Duodenal mucosa (tissue), 2 donors: ENCODE results near the gene CHRNA7.

ENCODE experiments used
- H3K27ac ChIP-seq: one replicate; pipeline ENCODE4 v1.7.0; 2013; ENCODE audit warnings: low read depth, low read length
- H3K27me3 ChIP-seq, 2 donors: one replicate each; pipeline ENCODE4 v1.7.0; 2013; ENCODE audit warnings: low read length in 2 of 2, control low read depth in 1 of 2; ENCODE audit not compliant: insufficient read depth in 2 of 2, control insufficient read depth in 1 of 2
- H3K36me3 ChIP-seq, 2 donors: one replicate each; pipeline ENCODE4 v1.7.0; 2013; ENCODE audit warnings: low read length in 2 of 2, control low read depth in 1 of 2; ENCODE audit not compliant: insufficient read depth in 2 of 2, control insufficient read depth in 1 of 2
- H3K4me1 ChIP-seq, 2 donors: one replicate each; pipeline ENCODE4 v1.7.0; 2013; ENCODE audit warnings: low read length in 2 of 2, control low read depth in 1 of 2; ENCODE audit not compliant: insufficient read depth in 2 of 2, control insufficient read depth in 1 of 2
- H3K4me3 ChIP-seq, 2 donors: one replicate each; pipeline ENCODE4 v1.7.0; 2013; ENCODE audit warnings: low read length in 2 of 2, low read depth in 1 of 2
- H3K9ac ChIP-seq, 2 donors: one replicate each; pipeline ENCODE4 v1.7.0; 2013; ENCODE audit warnings: low read length in 2 of 2, low read depth in 1 of 2
- H3K9me3 ChIP-seq, 2 donors: one replicate each; pipeline ENCODE4 v1.7.0; 2013; ENCODE audit warnings: low read length in 2 of 2, control low read depth in 1 of 2; ENCODE audit not compliant: control insufficient read depth in 1 of 2

Gene CHRNA7

GRCh38 chr15:32104061-32104995, 74.0 kb downstream of the CHRNA7 start:
- Histone ChIP-seq H3K4me1 (peaks cover 7 to 10% of the 10 kb centered on the region in 2 donors), H3K4me3 (no peak overlapping the region), H3K36me3 (peaks cover 0 to 5% of the 10 kb centered on the region in 2 donors), H3K27ac (no peak overlapping the region), H3K27me3 (no peaks in the 10 kb centered on the region), H3K9ac (no peak overlapping the region), H3K9me3 (no peaks in the 10 kb centered on the region)

- peaks cover 7 to 10% of the 10 kb centered on the region in 2 donors for H3K4me1 ChIP-seq
- no peak overlapping the region for H3K4me3 ChIP-seq
- H3K9me3 ChIP-seq: no peaks in the 10 kb centered on the region
- no peak overlapping the region for H3K9ac ChIP-seq
- H3K36me3 ChIP-seq: peaks cover 0 to 5% of the 10 kb centered on the region in 2 donors
- no peaks in the 10 kb centered on the region for H3K27me3 ChIP-seq
- H3K27ac ChIP-seq: no peak overlapping the region
Observed at GRCh38 chr15:32105258-32106241, 75.2 kb downstream of the CHRNA7 start.

- no peak overlapping the region for H3K9ac ChIP-seq
- peaks cover 0 to under 1% of the 10 kb centered on the region in 2 donors for H3K36me3 ChIP-seq
- no peaks in the 10 kb centered on the region for H3K27me3 ChIP-seq
- no peak overlapping the region for H3K4me3 ChIP-seq
- H3K4me1 ChIP-seq: peaks cover 7 to 10% of the 10 kb centered on the region in 2 donors
- H3K9me3 ChIP-seq: no peaks in the 10 kb centered on the region
- no peak overlapping the region for H3K27ac ChIP-seq
Observed at GRCh38 chr15:32106401-32107381, 76.4 kb downstream of the CHRNA7 start.

- peaks cover 7 to 10% of the 10 kb centered on the region in 2 donors for H3K4me1 ChIP-seq
- no peaks in the 10 kb centered on the region for H3K27me3 ChIP-seq
- H3K36me3 ChIP-seq: peaks cover 0 to 8% of the 10 kb centered on the region in 2 donors
- H3K27ac ChIP-seq: no peak overlapping the region
- H3K9me3 ChIP-seq: no peaks in the 10 kb centered on the region
- no peak overlapping the region for H3K9ac ChIP-seq
- H3K4me3 ChIP-seq: no peak overlapping the region
Observed at GRCh38 chr15:32107477-32108080, 77.3 kb downstream of the CHRNA7 start.

GRCh38 chr15:32108661-32109060, 78.3 kb downstream of the CHRNA7 start:
- H3K4me1 ChIP-seq: peaks cover 7 to 10% of the 10 kb centered on the region in 2 donors
- no peak overlapping the region for H3K9ac ChIP-seq
- no peak overlapping the region for H3K27ac ChIP-seq
- H3K27me3 ChIP-seq: no peaks in the 10 kb centered on the region
- H3K9me3 ChIP-seq: no peaks in the 10 kb centered on the region
- H3K36me3 ChIP-seq: peaks cover 0 to 8% of the 10 kb centered on the region in 2 donors
- H3K4me3 ChIP-seq: no peak overlapping the region

GRCh38 chr15:32112101-32112500, 81.8 kb downstream of the CHRNA7 start:
- no peaks in the 10 kb centered on the region for H3K27me3 ChIP-seq
- H3K4me1 ChIP-seq: no peaks in the 10 kb centered on the region
- no peak overlapping the region for H3K4me3 ChIP-seq
- peaks cover 0 to 8% of the 10 kb centered on the region in 2 donors for H3K36me3 ChIP-seq
- no peak overlapping the region for H3K27ac ChIP-seq
- no peaks in the 10 kb centered on the region for H3K9me3 ChIP-seq
- no peak overlapping the region for H3K9ac ChIP-seq

GRCh38 chr15:32113224-32113623, 82.9 kb downstream of the CHRNA7 start:
- no peak overlapping the region for H3K9ac ChIP-seq
- H3K36me3 ChIP-seq: peaks cover 0 to 8% of the 10 kb centered on the region in 2 donors
- H3K27ac ChIP-seq: no peak overlapping the region
- no peak overlapping the region for H3K4me3 ChIP-seq
- no peaks in the 10 kb centered on the region for H3K4me1 ChIP-seq
- no peaks in the 10 kb centered on the region for H3K9me3 ChIP-seq
- H3K27me3 ChIP-seq: no peaks in the 10 kb centered on the region

GRCh38 chr15:32117122-32117521, 86.8 kb downstream of the CHRNA7 start:
- no peak overlapping the region for H3K4me3 ChIP-seq
- H3K9ac ChIP-seq: no peak overlapping the region
- no peaks in the 10 kb centered on the region for H3K4me1 ChIP-seq
- no peaks in the 10 kb centered on the region for H3K27me3 ChIP-seq
- H3K9me3 ChIP-seq: no peaks in the 10 kb centered on the region
- H3K27ac ChIP-seq: no peak overlapping the region
- H3K36me3 ChIP-seq: peaks cover 2 to 3% of the 10 kb centered on the region in 2 donors

- no peak overlapping the region for H3K9ac ChIP-seq
- H3K9me3 ChIP-seq: no peaks in the 10 kb centered on the region
- H3K27ac ChIP-seq: no peak overlapping the region
- H3K4me3 ChIP-seq: no peak overlapping the region
- H3K4me1 ChIP-seq: no peaks in the 10 kb centered on the region
- H3K36me3 ChIP-seq: peaks cover 0 to 2% of the 10 kb centered on the region in 2 donors
- no peaks in the 10 kb centered on the region for H3K27me3 ChIP-seq
Observed at GRCh38 chr15:32119286-32119685, 89.0 kb downstream of the CHRNA7 start.
